H54 (cell line): ENCODE measurements around the gene FRMD4A.

Source experiments
- DNase-seq: peaks from one replicate; pipeline ENCODE4 v3.0.0; 2011; ENCODE audit warnings: low spot score, mixed read lengths; ENCODE audit not compliant: insufficient read length
- FAIRE-seq: peaks from 3 replicates; lab custom pipeline; 2011; peaks lifted over from hg19 to GRCh38; lab: Jason Lieb, UNC
- POLR2A ChIP-seq: IDR thresholded peaks from 2 replicates; pipeline ENCODE4 v1.6.1; 2011; ENCODE audit warnings: low read depth, mild to moderate bottlenecking, low read length

The FRMD4A gene

DNA sequence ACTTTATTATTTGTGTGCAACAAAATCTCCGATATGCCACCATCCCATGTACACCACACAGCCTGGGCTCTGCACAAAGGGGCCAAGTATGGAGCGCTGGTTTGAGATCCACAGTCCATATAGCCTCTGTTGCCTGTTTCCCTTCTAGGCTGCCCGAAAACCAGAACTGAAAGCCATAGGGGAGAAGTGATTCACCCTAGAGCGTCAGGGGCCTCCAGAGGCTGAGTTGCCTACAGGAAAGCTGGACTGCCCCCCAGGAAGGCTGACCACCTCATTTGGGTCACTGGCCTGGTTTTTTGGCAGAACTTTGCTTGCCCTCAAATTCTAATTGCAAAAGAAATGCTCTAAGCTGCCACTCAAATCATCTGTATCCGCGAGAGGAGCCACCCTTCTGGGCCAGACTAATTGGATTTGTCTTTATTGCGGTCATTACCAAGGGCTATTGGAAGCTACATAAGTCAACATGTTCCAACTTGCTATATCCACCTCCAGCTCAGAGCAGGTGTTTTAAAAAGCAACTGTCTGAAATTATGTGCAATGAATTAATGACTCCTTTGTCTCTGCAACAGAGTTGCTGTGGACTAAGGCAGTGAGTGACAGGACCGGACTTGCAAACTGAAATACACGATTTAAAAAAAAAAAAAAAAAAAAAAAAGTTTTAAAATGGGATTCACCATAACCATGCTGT, 28.3 kb upstream of the FRMD4A start:
- FAIRE-seq, result no peak
- no peak for TF ChIP-seq POLR2A
- DNase-seq, result no peak

DNA sequence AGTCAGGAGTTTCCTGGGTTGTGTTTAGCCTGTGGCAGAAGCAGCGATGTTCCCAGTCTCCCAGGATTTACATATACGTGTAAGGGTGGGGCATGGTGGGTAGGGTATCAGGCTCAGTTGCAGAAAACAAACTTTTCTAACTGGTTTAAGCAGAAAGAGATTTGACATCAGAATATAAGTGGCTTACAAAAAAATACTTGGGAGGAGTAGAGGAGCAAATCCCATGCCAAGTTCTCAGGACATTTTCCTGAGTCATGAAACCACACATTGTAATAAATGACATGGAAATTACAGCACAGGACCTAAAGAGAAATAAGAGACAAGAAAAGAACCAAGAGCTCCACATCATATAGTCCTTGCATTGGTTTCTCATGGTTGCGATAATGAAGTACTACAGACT, 26.2 kb upstream of the FRMD4A start:
- FAIRE-seq, result no peak
- TF ChIP-seq POLR2A, result no peak
- DNase-seq, result peak; percentile 14

DNA sequence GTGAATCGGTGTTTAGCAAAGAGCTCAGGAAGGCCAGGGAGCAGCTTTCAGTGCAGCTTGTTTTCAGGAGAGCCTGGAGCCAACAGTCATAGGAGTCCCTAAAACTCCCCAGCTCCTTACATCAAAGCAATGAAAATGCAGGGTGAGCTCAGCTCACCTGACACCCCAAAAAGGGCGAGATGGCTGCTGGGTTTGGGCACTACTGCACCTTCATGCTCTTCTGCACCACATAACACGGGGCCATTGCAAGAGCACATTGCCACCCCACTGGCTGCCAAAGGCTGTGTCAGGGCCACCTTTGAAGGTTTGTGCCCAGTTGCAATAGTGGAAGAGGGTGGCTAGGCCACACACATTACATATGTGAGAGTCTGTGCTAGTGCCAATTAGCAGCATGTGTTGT, 25.0 kb upstream of the FRMD4A start:
- FAIRE-seq (no peak), DNase-seq (no peak)
- no peak for TF ChIP-seq POLR2A

DNA sequence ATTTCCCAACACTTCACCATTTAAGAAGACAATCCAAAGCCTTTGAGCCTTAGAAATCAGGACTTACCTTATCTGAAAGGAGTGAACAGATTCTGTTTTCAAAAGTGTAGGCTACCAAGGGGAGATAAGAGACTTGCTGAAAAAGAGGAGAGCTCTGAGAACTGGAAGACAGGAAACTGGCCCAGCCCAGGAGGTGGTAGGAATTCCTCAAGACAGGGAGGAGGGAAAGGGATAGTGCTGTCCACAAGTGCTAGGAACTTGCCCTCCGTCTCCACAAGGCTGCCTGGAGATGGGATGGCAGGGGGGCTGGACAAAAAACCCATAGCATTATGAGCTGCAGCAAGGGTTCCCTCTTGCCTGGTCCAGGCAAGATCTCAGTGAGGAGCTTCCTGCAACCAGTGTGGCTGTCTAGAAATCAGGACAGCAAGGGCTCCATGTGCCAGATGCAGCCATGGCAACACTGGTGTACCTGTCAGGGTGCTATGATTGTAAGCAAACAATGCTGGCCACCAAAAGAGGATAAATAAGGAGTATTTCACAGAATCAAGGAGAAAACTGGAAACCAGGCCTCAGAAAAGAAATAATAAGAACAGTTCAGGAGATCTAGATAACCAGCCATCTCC, 22.7 kb upstream of the FRMD4A start:
- no peak for TF ChIP-seq POLR2A
- FAIRE-seq, result no peak
- no peak for DNase-seq

DNA sequence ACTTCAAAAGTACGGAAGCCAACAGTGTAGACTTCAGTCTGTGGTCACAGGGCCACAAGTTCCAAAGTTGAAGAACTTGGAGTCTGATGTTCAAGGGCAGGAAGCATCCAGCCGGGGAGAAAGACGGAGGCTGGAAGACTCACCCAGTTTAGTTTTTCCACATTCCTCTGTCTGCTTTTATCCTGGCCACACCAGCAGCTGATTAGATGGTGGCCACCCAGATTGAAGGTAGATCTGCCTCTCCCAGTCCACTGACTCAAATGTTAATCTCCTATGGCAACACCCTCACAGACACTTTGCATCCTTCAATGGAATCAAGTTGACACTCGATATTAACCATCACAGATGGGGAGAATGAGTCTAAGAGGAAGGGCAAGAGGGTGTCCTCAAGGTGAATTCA, 19.3 kb upstream of the FRMD4A start:
- FAIRE-seq, result no peak
- TF ChIP-seq POLR2A, result no peak
- DNase-seq, result no peak

DNA sequence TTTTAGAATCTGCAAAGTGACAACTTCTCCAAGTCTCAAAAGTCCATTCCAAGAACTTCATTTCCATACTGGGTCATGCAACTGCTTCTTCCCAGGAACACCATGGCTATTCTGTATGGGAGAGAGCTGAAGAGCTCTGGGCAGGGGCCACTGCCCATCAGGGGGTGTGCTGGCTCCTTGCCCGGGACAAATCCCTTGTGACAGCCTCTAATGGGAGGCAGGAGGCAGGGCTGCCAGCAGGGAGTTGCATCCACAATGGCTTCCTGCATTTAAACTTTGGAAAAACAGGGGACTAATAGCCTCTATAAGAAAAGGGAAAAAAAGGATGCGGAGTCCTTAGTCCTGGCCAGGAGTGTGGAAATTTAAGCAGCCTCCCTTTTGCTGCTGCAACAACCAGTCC, 18.4 kb upstream of the FRMD4A start:
- DNase-seq (no peak), FAIRE-seq (no peak)
- TF ChIP-seq POLR2A, result no peak

DNA sequence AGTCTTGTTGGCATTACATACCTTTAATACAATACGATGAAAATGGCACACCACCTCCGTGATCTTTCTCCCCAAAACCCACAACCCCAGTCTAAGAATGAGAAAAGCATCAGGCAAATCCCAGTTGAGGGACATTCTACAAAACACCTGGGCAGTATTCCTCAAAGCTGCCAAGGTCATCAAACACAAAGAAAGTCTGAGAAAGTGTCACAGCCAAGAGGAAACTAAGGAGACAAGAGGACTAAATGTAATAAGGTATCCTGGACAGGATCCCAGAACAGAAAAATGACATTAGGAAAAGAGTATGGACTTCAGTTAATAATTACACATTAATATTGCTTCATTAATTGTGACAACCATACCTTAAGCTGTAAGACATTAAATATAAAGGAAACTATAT, 14.5 kb upstream of the FRMD4A start:
- FAIRE-seq (no peak), DNase-seq (no peak)
- TF ChIP-seq POLR2A, result no peak

DNA sequence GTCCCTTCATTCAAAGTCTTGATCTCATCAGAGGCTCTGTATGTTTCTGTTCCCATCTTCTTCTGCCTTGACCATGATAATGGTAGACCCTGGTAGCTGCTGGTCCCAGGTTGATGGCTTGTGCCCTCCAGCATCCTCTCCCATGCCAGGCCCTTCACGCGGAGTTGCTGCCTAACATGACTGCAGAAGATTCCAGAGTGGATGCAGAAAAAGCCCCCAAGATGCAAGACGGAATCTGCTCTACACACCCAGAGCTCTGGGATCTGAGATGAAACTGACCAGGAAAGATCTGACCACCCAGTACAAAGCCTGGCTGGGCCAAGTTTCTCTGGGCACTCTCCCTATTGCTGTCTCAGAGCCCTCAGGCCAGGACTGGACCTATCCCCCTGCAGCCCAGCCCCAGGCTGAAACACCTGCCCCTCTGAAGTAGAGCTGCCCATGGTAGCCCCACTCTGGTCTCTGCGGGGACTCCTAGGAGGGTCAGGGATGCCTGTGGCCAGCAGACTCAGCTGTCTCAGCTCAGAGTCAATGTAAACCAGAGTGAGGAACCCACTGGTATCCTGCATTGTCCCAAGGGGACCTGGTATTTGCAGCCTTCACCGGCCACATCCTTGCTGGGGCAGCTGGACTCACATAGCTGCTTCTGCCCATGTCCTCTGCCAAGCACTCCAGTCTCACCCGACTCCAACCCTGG, 9.5 kb upstream of the FRMD4A start:
- DNase-seq (no peak), FAIRE-seq (no peak)
- no peak for TF ChIP-seq POLR2A

DNA sequence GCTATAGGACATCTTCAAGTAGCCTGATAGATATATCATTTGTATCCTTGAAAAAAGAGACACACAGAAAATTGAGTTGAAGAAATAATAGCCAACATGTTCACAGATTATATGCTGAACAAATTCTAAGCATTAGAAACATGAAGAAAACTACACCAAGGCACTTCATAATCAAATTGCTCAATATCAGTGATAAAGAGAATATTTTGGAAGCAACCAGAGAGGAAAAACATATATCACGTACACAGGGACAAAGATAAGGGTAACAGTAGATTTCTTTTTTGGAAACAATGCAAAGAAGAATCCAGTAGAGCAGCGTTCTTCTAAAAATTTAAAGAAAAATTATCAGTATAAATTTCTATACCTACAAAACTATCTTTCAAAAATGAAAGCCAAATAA, 6.0 kb upstream of the FRMD4A start:
- DNase-seq (no peak), FAIRE-seq (no peak)
- no peak for TF ChIP-seq POLR2A

DNA sequence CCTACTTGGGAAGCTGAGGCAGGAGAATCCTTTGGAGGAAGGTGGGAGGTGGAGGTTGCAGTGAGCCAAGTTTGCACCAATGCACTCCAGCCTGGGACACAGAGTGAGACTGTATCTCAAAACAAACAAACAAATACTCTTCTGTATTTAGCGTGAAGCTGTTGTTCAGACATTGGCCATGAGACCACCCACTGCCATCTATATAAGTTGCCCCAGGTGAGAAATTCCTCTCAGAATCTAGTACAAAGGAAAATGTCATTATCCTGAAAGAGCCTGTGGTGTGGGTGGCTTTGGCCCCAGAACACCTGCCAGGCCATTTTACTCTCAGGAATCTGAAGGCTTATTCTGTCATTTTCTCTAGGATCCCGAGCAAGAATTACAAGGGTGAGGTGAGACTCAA, 4.0 kb upstream of the FRMD4A start:
- DNase-seq, result no peak

DNA sequence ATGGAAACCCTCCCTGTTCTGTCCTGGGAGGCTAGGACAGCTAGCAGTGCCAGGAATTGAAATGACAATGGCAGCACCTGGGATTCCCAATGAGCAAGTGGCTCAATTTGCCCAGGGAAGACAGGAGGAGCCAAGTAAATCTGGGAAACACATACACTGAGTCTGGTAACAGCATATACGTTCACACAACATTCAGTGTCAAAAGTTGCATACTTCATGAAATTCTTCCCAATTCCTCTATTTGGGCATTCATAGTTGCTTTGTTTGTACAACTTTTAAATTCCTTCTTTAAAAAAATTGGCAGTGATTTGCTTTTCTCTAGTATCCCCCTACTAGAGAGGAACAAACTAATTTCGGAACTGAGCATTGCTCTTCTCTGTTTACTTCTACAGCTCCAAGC, 2.9 kb upstream of the FRMD4A start:
- no peak for TF ChIP-seq POLR2A
- DNase-seq, result no peak
- FAIRE-seq, result no peak

More for the DNA sequence above, 4.0 kb upstream of the FRMD4A start:
- TF ChIP-seq POLR2A, result no peak
- FAIRE-seq, result no peak

DNA sequence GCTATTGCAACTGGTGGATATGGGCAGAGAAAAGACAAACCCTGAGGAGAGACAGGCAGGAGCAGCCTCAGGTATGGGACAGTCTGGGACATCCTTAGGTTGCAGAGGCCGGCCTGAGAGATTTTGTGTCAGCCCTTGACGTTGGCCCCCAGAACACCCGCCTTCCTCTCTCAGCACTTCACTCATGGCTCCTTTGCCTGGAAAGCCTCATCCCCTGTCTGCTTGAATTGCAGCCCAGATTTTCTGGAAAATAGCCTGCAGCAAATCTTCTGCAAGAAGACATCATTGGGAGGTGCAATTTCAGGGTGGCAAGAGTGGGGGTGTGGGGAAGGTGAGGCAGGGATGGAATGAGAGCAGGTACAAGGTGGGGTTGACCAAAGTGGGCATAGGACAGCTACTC, 2.2 kb upstream of the FRMD4A start:
- DNase-seq, result no peak
- FAIRE-seq, result no peak
- no peak for TF ChIP-seq POLR2A

DNA sequence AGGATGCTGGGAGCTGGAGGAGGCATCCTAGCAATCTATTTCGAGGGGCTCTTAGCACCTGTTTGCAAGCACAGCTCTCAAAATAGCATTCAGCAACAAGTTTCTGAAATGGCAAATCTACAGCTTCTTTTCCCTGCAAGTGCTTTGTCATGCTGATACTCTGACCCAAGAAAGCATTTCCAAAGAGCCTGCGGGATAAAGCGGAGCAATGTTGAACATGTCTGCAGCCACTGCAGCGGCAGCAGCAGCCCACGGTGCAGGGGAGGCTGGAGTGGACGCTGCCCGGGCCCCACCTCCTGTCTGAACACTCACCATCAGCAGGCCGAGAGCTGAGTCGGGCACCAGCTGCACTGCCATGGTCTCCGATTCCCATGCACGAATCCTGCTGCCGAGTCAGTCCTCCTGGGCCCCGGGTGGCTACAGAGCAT, 964 bp downstream of the FRMD4A start:
- FAIRE-seq, result no peak
- DNase-seq, result no peak
- TF ChIP-seq POLR2A, result no peak

DNA sequence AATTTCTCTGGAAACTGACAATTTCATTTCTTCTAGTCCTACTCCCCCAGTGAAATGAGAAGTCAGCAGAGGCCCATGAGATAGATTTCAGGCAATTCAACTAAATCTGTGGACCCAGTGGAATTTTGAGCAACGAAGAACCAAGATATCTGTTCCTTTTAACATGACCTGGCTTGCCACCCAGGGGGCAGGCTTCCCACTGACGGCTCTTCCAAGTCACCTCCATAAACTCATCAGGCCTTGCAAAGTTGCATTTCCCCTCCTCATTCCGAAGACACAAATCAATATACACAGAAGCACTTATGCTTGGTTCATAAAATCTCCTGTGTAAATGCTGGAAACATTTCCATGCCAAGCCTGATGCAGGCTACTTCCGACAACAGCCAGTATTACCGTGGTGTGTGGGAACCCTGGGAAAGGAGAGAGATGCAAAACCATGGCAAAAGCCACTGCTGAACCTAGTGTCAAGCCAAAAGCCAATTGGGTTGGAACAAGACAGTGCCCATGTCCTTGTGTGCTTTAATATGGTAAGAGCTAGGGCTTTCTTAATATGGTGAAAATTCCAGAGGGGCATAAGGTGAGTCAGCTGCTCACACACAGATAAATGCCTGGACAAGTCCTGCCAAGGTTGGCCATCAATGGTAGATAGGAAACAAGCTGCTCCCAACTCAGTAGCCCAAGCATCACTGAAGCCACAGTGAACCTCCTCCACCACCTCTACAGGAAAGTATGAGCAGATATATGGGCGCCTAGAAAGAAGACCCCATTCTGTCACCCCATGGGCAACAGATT, 1.6 kb downstream of the FRMD4A start:
- DNase-seq (no peak), FAIRE-seq (no peak)
- TF ChIP-seq POLR2A, result no peak
